Measurements from ENCODE around the gene CMIP.

DNA sequence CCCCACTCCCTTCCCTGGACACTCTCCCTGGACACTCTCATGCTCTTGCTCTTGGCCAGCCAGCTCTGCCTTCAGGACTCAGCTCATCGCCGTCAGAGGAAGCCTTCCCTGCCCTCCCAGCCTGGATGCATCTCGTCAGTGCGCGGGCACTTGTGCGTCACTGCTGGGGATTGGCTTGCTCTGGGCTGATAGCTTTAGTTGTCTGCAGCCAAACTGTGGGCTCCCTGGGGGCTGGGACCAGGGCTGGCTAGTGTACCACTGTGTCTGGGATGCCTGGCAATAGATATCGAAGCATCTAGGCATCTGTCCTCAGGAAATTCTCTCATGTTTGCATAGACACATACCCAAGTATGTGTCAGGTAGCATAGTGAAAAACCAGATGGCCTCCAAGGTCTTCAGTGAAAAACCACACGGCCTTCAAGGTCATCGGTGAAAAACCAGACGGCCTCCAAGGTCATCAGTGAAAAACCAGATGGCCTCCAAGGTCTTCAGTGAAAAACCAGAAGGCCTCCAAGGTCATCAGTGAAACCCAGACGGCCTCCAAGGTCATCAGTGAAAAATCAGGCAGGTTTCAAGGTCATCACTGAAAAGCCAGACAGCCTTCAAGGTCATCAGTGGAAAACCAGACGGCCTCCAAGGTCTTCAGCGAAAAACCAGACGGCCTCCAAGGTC lies 72.0 kb downstream of the CMIP start:
- no peak for TF ChIP-seq EP300 (IDR thresholded peaks at IDR 0.05)
- TF ChIP-seq, protein P1, sequence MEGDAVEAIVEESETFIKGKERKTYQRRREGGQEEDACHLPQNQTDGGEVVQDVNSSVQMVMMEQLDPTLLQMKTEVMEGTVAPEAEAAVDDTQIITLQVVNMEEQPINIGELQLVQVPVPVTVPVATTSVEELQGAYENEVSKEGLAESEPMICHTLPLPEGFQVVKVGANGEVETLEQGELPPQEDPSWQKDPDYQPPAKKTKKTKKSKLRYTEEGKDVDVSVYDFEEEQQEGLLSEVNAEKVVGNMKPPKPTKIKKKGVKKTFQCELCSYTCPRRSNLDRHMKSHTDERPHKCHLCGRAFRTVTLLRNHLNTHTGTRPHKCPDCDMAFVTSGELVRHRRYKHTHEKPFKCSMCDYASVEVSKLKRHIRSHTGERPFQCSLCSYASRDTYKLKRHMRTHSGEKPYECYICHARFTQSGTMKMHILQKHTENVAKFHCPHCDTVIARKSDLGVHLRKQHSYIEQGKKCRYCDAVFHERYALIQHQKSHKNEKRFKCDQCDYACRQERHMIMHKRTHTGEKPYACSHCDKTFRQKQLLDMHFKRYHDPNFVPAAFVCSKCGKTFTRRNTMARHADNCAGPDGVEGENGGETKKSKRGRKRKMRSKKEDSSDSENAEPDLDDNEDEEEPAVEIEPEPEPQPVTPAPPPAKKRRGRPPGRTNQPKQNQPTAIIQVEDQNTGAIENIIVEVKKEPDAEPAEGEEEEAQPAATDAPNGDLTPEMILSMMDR (IDR thresholded peaks at IDR 0.05): no peak

Measured in esophagus muscularis mucosa (tissue), 3 donors.